Endothelial cell of umbilical vein (primary cell): ENCODE data around the gene KIF26A. TPM values are rescaled to one million over a fixed set of nuclear protein-coding genes. Genes with fewer than 3 reads are reported as not detected.

Experiments
- BruUV-seq: library from RNA; stranded (reverse); fragments of 400-500 nt; replicated peaks from 2 replicates; lab custom pipeline; 2021; lab: Mats Ljungman, UMichigan
- CTCF ChIA-PET: fragments of 300-600, 350-600 bp; sonication (Branson Sonifier 250); formaldehyde crosslinking; loops from one replicate; lab custom pipeline; 2021; ENCODE audit warnings: antibody characterized with exemption, inconsistent platforms; lab: Charles Lee
- POLR2A ChIA-PET: fragments of 300-600, 350-600 bp; sonication (Branson Sonifier 250); formaldehyde crosslinking; loops from one replicate; lab custom pipeline; 2021; ENCODE audit warnings: antibody characterized with exemption, inconsistent platforms; lab: Charles Lee
- DNase-seq: peaks from one replicate; pipeline ENCODE4 v3.0.0-alpha.2; 2011; ENCODE audit warnings: low read depth, low spot score
- FAIRE-seq: peaks from 2 replicates; lab custom pipeline; 2011; peaks lifted over from hg19 to GRCh38; lab: Jason Lieb, UNC
- H2AFZ ChIP-seq: 2 replicates; pipeline ENCODE4 v1.6.0; 2012; ENCODE audit warnings: low read depth, low read length, control low read depth, inconsistent platforms
- H3K27ac ChIP-seq: 2 replicates; pipeline ENCODE4 v1.5.1; 2011; ENCODE audit warnings: low read depth, mild to moderate bottlenecking, control low read depth, low read length, moderate library complexity; ENCODE audit not compliant: insufficient read depth
- H3K27me3 ChIP-seq, 2 experiments: 2 replicates each; pipeline versions ENCODE4 v1.6.0 to v1.6.1; 2011; ENCODE audit warnings: low read length in 2 of 2, mixed read lengths in 1 of 2; ENCODE audit not compliant: control insufficient read depth in 2 of 2, insufficient read depth in 2 of 2
- H3K36me3 ChIP-seq, 2 experiments: 2 replicates in 1 of 2; 3 replicates in 1 of 2; pipeline ENCODE4 v1.5.1; 2011; ENCODE audit warnings: low read length in 2 of 2, mild to moderate bottlenecking in 1 of 2, moderate library complexity in 1 of 2; ENCODE audit not compliant: control insufficient read depth in 2 of 2, insufficient read depth in 2 of 2; ENCODE audit errors: extremely low read depth in 1 of 2
- H3K4me1 ChIP-seq: 3 replicates; pipeline ENCODE4 v1.5.1; 2011; ENCODE audit warnings: mild to moderate bottlenecking, low read length; ENCODE audit not compliant: control insufficient read depth, insufficient read depth; ENCODE audit errors: extremely low read depth
- H3K4me2 ChIP-seq: 2 replicates; pipeline ENCODE4 v1.6.1; 2011; ENCODE audit warnings: low read length, control low read depth, mixed read lengths; ENCODE audit not compliant: insufficient read depth
- H3K4me3 ChIP-seq, 3 experiments: fragments of 200-600 bp in 1 of 3; sonication (generic), shearing (Covaris generic) in 1 of 3; replicated peaks in 1 of 3; 2 replicates each; pipeline ENCODE4 v1.5.1; 2011 to 2016; ENCODE audit warnings: control low read depth in 3 of 3, low read length in 3 of 3, mild to moderate bottlenecking in 2 of 3, inconsistent platforms in 1 of 3, low read depth in 1 of 3, moderate library complexity in 1 of 3; ENCODE audit not compliant: insufficient read depth in 1 of 3
- H3K79me2 ChIP-seq: 2 replicates; pipeline ENCODE4 v1.6.0; 2012; ENCODE audit warnings: low read length, inconsistent platforms; ENCODE audit not compliant: control insufficient read depth, insufficient read depth
- H3K9ac ChIP-seq: replicated peaks from 2 replicates; pipeline ENCODE3; 2011; ENCODE audit warnings: low read length, control low read depth; ENCODE audit not compliant: insufficient read depth; ENCODE audit errors: extremely low read depth
- H3K9me1 ChIP-seq: replicated peaks from 3 replicates; pipeline ENCODE4 v1.6.0; 2011; ENCODE audit warnings: mild to moderate bottlenecking, low read length; ENCODE audit not compliant: control insufficient read depth, insufficient read depth; ENCODE audit errors: extremely low read depth
- H3K9me3 ChIP-seq: replicated peaks from 2 replicates; pipeline ENCODE4 v1.5.1; 2012; ENCODE audit warnings: low read length, inconsistent platforms; ENCODE audit not compliant: control insufficient read depth, insufficient read depth
- H4K20me1 ChIP-seq: replicated peaks from 2 replicates; pipeline ENCODE3; 2011; ENCODE audit warnings: mild to moderate bottlenecking, low read length; ENCODE audit not compliant: control insufficient read depth, insufficient read depth; ENCODE audit errors: extremely low read depth
- EZH2 ChIP-seq: IDR thresholded peaks from 2 replicates; pipeline ENCODE4 v1.6.1; 2012; ENCODE audit warnings: borderline replicate concordance, low read depth, mild to moderate bottlenecking, moderate library complexity, low read length, inconsistent platforms; ENCODE audit not compliant: severe bottlenecking
- FOS ChIP-seq: IDR thresholded peaks from 2 replicates; pipeline ENCODE4 v1.6.1; 2011; ENCODE audit warnings: mild to moderate bottlenecking, low read length, moderate library complexity, borderline replicate concordance; ENCODE audit not compliant: insufficient read depth
- GATA2 ChIP-seq: IDR thresholded peaks from 2 replicates; pipeline ENCODE4 v1.7.0; 2011; ENCODE audit warnings: low read depth, mild to moderate bottlenecking, moderate library complexity, mixed read lengths, low read length; ENCODE audit not compliant: insufficient read length, insufficient read depth
- JUN ChIP-seq: IDR thresholded peaks from 2 replicates; pipeline ENCODE4 v1.6.1; 2011; ENCODE audit warnings: borderline replicate concordance, low read depth; ENCODE audit not compliant: insufficient read length, insufficient read depth
- MYC ChIP-seq: IDR thresholded peaks from one replicate; pipeline ENCODE4 v1.6.1; 2011; ENCODE audit warnings: mild to moderate bottlenecking, low read depth, low read length
- POLR2A ChIP-seq: IDR thresholded peaks from 2 replicates; pipeline ENCODE4 v1.6.1; 2012; ENCODE audit warnings: low read depth, mild to moderate bottlenecking, control low read depth, low read length
- POLR2AphosphoS5 ChIP-seq: IDR thresholded peaks from 2 replicates; pipeline ENCODE4 v1.6.1; 2012; ENCODE audit warnings: low read depth, mild to moderate bottlenecking, control low read depth, low read length, moderate library complexity; ENCODE audit not compliant: insufficient read depth
- dilution Hi-C: fragments of 300-500 bp; cut with MboI; formaldehyde crosslinking; loops from one replicate; pipeline ENCODE4 v1.15.0; 2019; ENCODE audit warnings: low sequenced_read_pairs; ENCODE audit not compliant: extremely low pct_ligation_motif_present
- intact Hi-C: fragments of 100-400 bp; cut with micrococcal nuclease; formaldehyde crosslinking; loops from one replicate; pipeline ENCODE4 v1.10.0; 2022
- polyA plus RNA-seq, 4 experiments: library from polyadenylated mRNA; depleted of rRNA in 3 of 4; stranded (reverse) in 3 of 4; unstranded in 1 of 4; fragments of >200 nt; gene quantifications; 2 replicates each; pipeline versions ENCODE4 v1.2.1 to v1.2.3, GENCODE V29; 2011 to 2012; ENCODE audit warnings: missing spikeins in 1 of 4
- total RNA-seq: library from RNA; stranded (reverse); gene quantifications from 2 replicates; pipeline ENCODE4 v1.2.3, GENCODE V29; 2021
- TF ChIP-seq, protein P1 (sequence below), 2 donors: IDR thresholded peaks; 1 replicate in 1 of 2; 2 replicates in 1 of 2; pipeline ENCODE4 v1.5.1; 2011; ENCODE audit warnings: low read length in 2 of 2, mild to moderate bottlenecking in 2 of 2, moderate library complexity in 2 of 2, control low read depth in 1 of 2, inconsistent platforms in 1 of 2, low read depth in 1 of 2; ENCODE audit not compliant: insufficient read depth in 1 of 2; ENCODE audit errors: extremely low read depth in 1 of 2
- TF ChIP-seq, protein P2 (sequence below): IDR thresholded peaks from 2 replicates; pipeline ENCODE4 v1.6.1; 2011; ENCODE audit not compliant: insufficient read depth, insufficient read length

KIF26A gene
- total and polyA plus RNA-seq, 2 donors (not counting 3 experiments of a cell fraction or from before 2014, with no cell fraction given), result 3.6 to 10.7 TPM

DNA sequence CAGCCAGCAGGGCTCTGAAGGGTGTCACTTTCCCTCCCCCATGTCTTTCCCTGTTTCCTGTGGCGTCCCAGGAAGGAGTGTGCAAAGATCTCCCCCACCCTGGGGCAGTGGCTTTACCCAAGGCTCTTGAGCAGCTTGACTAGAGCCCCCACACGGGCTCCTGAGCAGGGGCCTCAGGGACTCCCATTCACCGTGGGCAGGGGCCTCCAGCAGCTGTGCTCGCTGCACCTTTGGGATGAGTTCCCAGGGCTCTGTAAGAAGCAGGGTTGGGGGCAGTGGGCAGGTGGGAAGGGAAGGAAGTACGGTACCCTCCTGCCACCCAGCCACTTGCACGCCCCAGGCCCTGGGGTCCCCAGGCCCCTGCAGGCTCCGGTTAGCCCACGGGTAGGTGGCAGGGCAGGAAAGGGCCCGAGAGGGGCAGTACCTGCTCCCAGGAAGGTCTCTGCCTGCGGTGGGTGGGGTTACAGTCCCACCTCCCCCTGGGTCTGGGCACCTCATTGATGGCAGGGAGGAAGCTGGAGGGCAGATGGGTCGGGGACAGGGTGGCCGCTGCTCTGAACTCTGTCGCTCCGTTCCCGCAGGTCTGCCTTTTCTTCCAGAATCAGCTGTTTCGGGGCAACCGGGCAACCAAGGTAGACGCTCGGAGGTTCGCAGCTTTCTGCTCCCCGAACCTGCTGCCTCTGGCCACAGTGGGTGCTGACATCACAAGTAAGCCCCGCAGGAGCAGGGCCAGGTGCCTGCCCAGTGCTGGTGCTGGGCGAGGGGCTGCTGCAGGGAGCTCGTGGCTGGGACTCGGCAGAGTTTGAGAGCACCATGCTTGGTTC is 39.9 kb upstream of the KIF26A start:
- no TSS peak for BruUV-seq
- no peak overlapping the region for H3K4me2 ChIP-seq
- H3K9me1 ChIP-seq, result no peaks in the 10 kb centered on the region
- CTCF ChIA-PET, result interaction anchor here (1.6 kb wide), 1 partner anchor 542 kb away, joined by 3 read pairs; no protein-coding TSS in a partner anchor
- POLR2A ChIA-PET, result no interaction called here
- TF ChIP-seq POLR2A, result no peak
- no peak for TF ChIP-seq FOS
- TF ChIP-seq GATA2, result no peak
- TF ChIP-seq EZH2, result no peak
- no peak for TF ChIP-seq POLR2AphosphoS5
- TF ChIP-seq, protein P1, sequence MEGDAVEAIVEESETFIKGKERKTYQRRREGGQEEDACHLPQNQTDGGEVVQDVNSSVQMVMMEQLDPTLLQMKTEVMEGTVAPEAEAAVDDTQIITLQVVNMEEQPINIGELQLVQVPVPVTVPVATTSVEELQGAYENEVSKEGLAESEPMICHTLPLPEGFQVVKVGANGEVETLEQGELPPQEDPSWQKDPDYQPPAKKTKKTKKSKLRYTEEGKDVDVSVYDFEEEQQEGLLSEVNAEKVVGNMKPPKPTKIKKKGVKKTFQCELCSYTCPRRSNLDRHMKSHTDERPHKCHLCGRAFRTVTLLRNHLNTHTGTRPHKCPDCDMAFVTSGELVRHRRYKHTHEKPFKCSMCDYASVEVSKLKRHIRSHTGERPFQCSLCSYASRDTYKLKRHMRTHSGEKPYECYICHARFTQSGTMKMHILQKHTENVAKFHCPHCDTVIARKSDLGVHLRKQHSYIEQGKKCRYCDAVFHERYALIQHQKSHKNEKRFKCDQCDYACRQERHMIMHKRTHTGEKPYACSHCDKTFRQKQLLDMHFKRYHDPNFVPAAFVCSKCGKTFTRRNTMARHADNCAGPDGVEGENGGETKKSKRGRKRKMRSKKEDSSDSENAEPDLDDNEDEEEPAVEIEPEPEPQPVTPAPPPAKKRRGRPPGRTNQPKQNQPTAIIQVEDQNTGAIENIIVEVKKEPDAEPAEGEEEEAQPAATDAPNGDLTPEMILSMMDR (IDR thresholded peaks at IDR 0.05; ENCODE audit: extremely low read depth in 1 of 2, insufficient read depth in 1 of 2, low read depth in 1 of 2, low read length in 2 of 2), result no peak
- no peak for TF ChIP-seq JUN
- TF ChIP-seq, protein P2, sequence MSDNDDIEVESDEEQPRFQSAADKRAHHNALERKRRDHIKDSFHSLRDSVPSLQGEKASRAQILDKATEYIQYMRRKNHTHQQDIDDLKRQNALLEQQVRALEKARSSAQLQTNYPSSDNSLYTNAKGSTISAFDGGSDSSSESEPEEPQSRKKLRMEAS, result no peak
- no peak for TF ChIP-seq MYC
- no peaks in the 10 kb centered on the region for H3K27me3 ChIP-seq
- DNase-seq (no peak), FAIRE-seq (no peak)
- H3K27ac ChIP-seq, result no peak overlapping the region
- no peaks in the 10 kb centered on the region for H3K9me3 ChIP-seq
- H3K4me1 ChIP-seq, result no peaks in the 10 kb centered on the region
- no peak overlapping the region for H3K9ac ChIP-seq
- no peaks in the 10 kb centered on the region for H3K79me2 ChIP-seq
- no peak overlapping the region for H3K4me3 ChIP-seq
- intact Hi-C loops, result no loop called here
- no peaks in the 10 kb centered on the region for H3K36me3 ChIP-seq
- no peaks in the 10 kb centered on the region for H4K20me1 ChIP-seq
- dilution Hi-C loops, result no loop called here
- H2AFZ ChIP-seq, result no peak overlapping the region
